HepG2 (cell line): ENCODE data around the gene ZNF444. TPM values are rescaled to one million over a fixed set of nuclear protein-coding genes. Genes with fewer than 3 reads are reported as not detected.
A peak's percentile ranks its signal among the peaks of the same experiment; 100 is the strongest.

Experiments used
- JARID2 ChIP-seq: sonication (generic); formaldehyde crosslinking; IDR thresholded peaks from 2 replicates; pipeline ENCODE4 v1.8.1; 2023; ENCODE audit warnings: missing genetic modification reagents, inconsistent platforms; ENCODE audit not compliant: insufficient replicate concordance
- MXD4 ChIP-seq: IDR thresholded peaks from 2 replicates; pipeline ENCODE4 v1.6.1; 2016; ENCODE audit warnings: mild to moderate bottlenecking, missing biosample characterization, missing genetic modification reagents
- NFYC ChIP-seq: IDR thresholded peaks from 2 replicates; pipeline ENCODE4 v1.6.1; 2016; ENCODE audit warnings: missing genetic modification reagents, missing compliant biosample characterization
- ZMYM3 ChIP-seq: sonication (generic); formaldehyde crosslinking; IDR thresholded peaks from 2 replicates; pipeline ENCODE4 v1.5.1; 2020; ENCODE audit warnings: mild to moderate bottlenecking, missing genetic modification reagents
- ZNF792 ChIP-seq: IDR thresholded peaks from 2 replicates; pipeline ENCODE4 v1.6.1; 2016
- ZSCAN29 ChIP-seq: sonication (generic); formaldehyde crosslinking; conservative IDR thresholded peaks from 2 replicates; pipeline ENCODE4 v1.4.0; 2020; ENCODE audit warnings: mild to moderate bottlenecking, missing genetic modification reagents
- polyA plus RNA-seq, 8 experiments: library from polyadenylated mRNA; depleted of rRNA in 3 of 8; stranded (reverse) in 7 of 8; unstranded in 1 of 8; fragments of >200 nt; fragmentation: Illumina TruSeq in 4 of 8; extraction: Trizol in 4 of 8; gene quantifications; 2 replicates each; pipeline versions ENCODE4 v1.2.1 to v1.2.3, GENCODE V29; 2011 to 2016; ENCODE audit warnings: low read depth in 4 of 8, missing spikeins in 1 of 8, mixed read lengths in 1 of 8; ENCODE audit not compliant: insufficient read depth in 1 of 8
- total RNA-seq, 5 experiments: library from RNA; depleted of rRNA; stranded (reverse); fragments of >200 nt; fragmentation: Illumina TruSeq; extraction: Trizol; gene quantifications; 2 replicates each; pipeline ENCODE4 v1.2.3, GENCODE V29; 2016; ENCODE audit warnings: low read depth in 1 of 5
- TF ChIP-seq, protein P1 (sequence below): sonication (generic); formaldehyde crosslinking; IDR thresholded peaks from 2 replicates; pipeline ENCODE4 v1.4.0; 2020; ENCODE audit warnings: missing genetic modification reagents; ENCODE audit errors: not compliant biosample characterization
- TF ChIP-seq, protein P2 (sequence below): sonication (generic); formaldehyde crosslinking; IDR thresholded peaks from 2 replicates; pipeline ENCODE4 v1.5.1; 2020; ENCODE audit warnings: mild to moderate bottlenecking, missing genetic modification reagents, moderate library complexity
- TF ChIP-seq, protein P3 (sequence below): sonication (generic); formaldehyde crosslinking; IDR thresholded peaks from 2 replicates; pipeline ENCODE4 v1.5.0; 2020; ENCODE audit warnings: missing genetic modification reagents
- TF ChIP-seq, protein P4 (sequence below): sonication (generic); formaldehyde crosslinking; IDR thresholded peaks from 2 replicates; pipeline ENCODE4 v1.4.0; 2020; ENCODE audit warnings: missing genetic modification reagents
- TF ChIP-seq, protein P5 (sequence below): conservative IDR thresholded peaks from 2 replicates; pipeline ENCODE4 v1.6.1; 2018; ENCODE audit warnings: missing genetic modification reagents
- TF ChIP-seq, protein P6 (sequence below): sonication (generic); formaldehyde crosslinking; IDR thresholded peaks from 2 replicates; pipeline ENCODE4 v1.5.0; 2020; ENCODE audit warnings: mild to moderate bottlenecking, missing genetic modification reagents, borderline replicate concordance

The ZNF444 gene
- total and polyA plus RNA-seq, 2 of the 13 experiments (the other 11 are each of a cell fraction or from before 2014, with no cell fraction given) = 27.4 to 30.3 TPM

DNA sequence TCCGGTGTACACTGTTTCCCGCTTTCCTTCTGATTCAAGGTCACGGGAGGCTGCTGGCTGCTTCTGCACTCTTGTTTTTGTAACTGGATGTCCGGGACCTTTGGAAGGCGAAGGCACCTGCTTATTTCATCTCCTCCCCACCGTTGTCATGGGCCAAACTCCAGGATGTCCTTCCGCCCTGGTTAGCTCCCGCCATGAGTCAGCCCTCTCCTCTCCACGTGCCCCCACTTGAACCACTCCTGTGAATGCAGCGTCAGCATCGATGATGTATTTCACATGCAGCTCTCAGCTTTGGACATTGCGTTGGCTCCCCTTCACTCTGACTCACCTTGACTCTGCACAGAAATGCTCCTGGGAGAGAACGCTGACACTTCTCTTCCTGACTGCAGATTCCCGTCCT, 29.2 kb downstream of the ZNF444 start (continued):
- TF ChIP-seq, protein P1, sequence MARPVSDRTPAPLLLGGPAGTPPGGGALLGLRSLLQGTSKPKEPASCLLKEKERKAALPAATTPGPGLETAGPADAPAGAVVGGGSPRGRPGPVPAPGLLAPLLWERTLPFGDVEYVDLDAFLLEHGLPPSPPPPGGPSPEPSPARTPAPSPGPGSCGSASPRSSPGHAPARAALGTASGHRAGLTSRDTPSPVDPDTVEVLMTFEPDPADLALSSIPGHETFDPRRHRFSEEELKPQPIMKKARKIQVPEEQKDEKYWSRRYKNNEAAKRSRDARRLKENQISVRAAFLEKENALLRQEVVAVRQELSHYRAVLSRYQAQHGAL (CRISPR knock-in tag) = no peak
- TF ChIP-seq, protein P2, sequence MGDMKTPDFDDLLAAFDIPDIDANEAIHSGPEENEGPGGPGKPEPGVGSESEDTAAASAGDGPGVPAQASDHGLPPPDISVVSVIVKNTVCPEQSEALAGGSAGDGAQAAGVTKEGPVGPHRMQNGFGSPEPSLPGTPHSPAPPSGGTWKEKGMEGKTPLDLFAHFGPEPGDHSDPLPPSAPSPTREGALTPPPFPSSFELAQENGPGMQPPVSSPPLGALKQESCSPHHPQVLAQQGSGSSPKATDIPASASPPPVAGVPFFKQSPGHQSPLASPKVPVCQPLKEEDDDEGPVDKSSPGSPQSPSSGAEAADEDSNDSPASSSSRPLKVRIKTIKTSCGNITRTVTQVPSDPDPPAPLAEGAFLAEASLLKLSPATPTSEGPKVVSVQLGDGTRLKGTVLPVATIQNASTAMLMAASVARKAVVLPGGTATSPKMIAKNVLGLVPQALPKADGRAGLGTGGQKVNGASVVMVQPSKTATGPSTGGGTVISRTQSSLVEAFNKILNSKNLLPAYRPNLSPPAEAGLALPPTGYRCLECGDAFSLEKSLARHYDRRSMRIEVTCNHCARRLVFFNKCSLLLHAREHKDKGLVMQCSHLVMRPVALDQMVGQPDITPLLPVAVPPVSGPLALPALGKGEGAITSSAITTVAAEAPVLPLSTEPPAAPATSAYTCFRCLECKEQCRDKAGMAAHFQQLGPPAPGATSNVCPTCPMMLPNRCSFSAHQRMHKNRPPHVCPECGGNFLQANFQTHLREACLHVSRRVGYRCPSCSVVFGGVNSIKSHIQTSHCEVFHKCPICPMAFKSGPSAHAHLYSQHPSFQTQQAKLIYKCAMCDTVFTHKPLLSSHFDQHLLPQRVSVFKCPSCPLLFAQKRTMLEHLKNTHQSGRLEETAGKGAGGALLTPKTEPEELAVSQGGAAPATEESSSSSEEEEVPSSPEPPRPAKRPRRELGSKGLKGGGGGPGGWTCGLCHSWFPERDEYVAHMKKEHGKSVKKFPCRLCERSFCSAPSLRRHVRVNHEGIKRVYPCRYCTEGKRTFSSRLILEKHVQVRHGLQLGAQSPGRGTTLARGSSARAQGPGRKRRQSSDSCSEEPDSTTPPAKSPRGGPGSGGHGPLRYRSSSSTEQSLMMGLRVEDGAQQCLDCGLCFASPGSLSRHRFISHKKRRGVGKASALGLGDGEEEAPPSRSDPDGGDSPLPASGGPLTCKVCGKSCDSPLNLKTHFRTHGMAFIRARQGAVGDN (CRISPR knock-in tag) = peak; percentile 95
- TF ChIP-seq ZSCAN29 (CRISPR knock-in tag) (0 out of 2 replicates have a peak, but pooled peaks have one; percentile 23), ZNF792 (CRISPR knock-in tag) (peak; percentile 86), JARID2 (CRISPR knock-in tag) (no peak), MXD4 (CRISPR knock-in tag) (peak; percentile 89), NFYC (CRISPR knock-in tag) (peak; percentile 45), ZMYM3 (CRISPR knock-in tag) (peak; percentile 72)
- TF ChIP-seq, protein P3, sequence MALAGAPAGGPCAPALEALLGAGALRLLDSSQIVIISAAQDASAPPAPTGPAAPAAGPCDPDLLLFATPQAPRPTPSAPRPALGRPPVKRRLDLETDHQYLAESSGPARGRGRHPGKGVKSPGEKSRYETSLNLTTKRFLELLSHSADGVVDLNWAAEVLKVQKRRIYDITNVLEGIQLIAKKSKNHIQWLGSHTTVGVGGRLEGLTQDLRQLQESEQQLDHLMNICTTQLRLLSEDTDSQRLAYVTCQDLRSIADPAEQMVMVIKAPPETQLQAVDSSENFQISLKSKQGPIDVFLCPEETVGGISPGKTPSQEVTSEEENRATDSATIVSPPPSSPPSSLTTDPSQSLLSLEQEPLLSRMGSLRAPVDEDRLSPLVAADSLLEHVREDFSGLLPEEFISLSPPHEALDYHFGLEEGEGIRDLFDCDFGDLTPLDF (CRISPR knock-in tag) = 0 out of 2 replicates have a peak, but pooled peaks have one; percentile 34
- TF ChIP-seq, protein P4, sequence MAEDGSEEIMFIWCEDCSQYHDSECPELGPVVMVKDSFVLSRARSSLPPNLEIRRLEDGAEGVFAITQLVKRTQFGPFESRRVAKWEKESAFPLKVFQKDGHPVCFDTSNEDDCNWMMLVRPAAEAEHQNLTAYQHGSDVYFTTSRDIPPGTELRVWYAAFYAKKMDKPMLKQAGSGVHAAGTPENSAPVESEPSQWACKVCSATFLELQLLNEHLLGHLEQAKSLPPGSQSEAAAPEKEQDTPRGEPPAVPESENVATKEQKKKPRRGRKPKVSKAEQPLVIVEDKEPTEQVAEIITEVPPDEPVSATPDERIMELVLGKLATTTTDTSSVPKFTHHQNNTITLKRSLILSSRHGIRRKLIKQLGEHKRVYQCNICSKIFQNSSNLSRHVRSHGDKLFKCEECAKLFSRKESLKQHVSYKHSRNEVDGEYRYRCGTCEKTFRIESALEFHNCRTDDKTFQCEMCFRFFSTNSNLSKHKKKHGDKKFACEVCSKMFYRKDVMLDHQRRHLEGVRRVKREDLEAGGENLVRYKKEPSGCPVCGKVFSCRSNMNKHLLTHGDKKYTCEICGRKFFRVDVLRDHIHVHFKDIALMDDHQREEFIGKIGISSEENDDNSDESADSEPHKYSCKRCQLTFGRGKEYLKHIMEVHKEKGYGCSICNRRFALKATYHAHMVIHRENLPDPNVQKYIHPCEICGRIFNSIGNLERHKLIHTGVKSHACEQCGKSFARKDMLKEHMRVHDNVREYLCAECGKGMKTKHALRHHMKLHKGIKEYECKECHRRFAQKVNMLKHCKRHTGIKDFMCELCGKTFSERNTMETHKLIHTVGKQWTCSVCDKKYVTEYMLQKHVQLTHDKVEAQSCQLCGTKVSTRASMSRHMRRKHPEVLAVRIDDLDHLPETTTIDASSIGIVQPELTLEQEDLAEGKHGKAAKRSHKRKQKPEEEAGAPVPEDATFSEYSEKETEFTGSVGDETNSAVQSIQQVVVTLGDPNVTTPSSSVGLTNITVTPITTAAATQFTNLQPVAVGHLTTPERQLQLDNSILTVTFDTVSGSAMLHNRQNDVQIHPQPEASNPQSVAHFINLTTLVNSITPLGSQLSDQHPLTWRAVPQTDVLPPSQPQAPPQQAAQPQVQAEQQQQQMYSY (CRISPR knock-in tag) = no peak
- TF ChIP-seq, protein P5, sequence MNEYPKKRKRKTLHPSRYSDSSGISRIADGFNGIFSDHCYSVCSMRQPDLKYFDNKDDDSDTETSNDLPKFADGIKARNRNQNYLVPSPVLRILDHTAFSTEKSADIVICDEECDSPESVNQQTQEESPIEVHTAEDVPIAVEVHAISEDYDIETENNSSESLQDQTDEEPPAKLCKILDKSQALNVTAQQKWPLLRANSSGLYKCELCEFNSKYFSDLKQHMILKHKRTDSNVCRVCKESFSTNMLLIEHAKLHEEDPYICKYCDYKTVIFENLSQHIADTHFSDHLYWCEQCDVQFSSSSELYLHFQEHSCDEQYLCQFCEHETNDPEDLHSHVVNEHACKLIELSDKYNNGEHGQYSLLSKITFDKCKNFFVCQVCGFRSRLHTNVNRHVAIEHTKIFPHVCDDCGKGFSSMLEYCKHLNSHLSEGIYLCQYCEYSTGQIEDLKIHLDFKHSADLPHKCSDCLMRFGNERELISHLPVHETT (CRISPR knock-in tag) = no peak
- TF ChIP-seq, protein P6, sequence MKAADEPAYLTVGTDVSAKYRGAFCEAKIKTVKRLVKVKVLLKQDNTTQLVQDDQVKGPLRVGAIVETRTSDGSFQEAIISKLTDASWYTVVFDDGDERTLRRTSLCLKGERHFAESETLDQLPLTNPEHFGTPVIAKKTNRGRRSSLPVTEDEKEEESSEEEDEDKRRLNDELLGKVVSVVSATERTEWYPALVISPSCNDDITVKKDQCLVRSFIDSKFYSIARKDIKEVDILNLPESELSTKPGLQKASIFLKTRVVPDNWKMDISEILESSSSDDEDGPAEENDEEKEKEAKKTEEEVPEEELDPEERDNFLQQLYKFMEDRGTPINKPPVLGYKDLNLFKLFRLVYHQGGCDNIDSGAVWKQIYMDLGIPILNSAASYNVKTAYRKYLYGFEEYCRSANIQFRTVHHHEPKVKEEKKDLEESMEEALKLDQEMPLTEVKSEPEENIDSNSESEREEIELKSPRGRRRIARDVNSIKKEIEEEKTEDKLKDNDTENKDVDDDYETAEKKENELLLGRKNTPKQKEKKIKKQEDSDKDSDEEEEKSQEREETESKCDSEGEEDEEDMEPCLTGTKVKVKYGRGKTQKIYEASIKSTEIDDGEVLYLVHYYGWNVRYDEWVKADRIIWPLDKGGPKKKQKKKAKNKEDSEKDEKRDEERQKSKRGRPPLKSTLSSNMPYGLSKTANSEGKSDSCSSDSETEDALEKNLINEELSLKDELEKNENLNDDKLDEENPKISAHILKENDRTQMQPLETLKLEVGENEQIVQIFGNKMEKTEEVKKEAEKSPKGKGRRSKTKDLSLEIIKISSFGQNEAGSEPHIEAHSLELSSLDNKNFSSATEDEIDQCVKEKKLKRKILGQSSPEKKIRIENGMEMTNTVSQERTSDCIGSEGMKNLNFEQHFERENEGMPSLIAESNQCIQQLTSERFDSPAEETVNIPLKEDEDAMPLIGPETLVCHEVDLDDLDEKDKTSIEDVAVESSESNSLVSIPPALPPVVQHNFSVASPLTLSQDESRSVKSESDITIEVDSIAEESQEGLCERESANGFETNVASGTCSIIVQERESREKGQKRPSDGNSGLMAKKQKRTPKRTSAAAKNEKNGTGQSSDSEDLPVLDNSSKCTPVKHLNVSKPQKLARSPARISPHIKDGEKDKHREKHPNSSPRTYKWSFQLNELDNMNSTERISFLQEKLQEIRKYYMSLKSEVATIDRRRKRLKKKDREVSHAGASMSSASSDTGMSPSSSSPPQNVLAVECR = peak; percentile 57; the same call in 1 of the 2 replicates
